HG02973 (cell line): ENCODE measurements around the gene MPP3.

Experiments
- ATAC-seq: cut with Tn5 transposase; IDR thresholded peaks from one replicate; pipeline ENCODE4 v1.9.1; 2021; ENCODE audit warnings: moderate library complexity; ENCODE audit not compliant: unreplicated experiment

The MPP3 gene

DNA sequence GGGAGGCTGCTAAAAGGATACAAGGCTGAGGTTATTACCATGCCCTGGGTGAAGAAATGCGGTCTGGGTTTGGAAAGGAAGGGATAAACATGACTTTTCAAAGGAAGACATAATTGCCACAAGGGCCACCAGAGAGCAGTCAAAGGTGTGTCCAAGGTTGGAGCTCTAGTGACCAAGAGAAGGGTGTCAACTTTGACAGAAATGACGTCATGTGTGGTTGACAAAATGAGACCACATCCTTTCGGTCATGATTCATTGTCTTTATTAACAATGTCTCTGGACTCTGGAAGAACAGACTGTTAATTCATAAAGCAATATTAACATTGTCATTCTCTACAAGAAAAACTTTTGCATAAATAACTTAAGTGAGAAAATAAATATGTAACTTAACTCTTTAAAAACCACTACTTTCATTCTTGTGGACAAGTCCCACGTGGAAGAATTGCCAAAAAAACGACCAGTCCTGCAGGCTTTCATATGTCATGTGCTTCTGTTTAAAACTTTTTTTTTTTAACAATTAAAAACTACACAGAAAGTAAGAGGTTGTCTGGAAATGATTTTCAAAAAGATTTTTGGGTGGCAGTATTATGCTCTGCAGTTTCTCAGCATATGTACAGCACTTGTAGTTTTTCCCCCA lies 79.3 kb downstream of the MPP3 start:
- no peak for ATAC-seq
